Natural killer cell (primary cell): ENCODE measurements around the gene C4orf54. TPM values are rescaled to one million over a fixed set of nuclear protein-coding genes. Genes with fewer than 3 reads are reported as not detected.

Source experiments
- ATAC-seq, 3 donors: fragments of 150-1000 bp in 2 of 3; fragments of 200-7000 bp in 1 of 3; cut with Tn5 transposase; 1 replicate in 1 of 3; 2 replicates in 2 of 3; pipeline ENCODE4 v1.10.0; 2021; ENCODE audit warnings: mild to moderate bottlenecking in 2 of 3, moderate library complexity in 2 of 3
- DNase-seq, 2 donors: peaks; one replicate each; pipeline versions ENCODE4 v3.0.0 to v3.0.0-alpha.2; 2013 to 2021; ENCODE audit warnings: mixed read lengths in 1 of 2
- H3K27ac ChIP-seq: one replicate; pipeline ENCODE4 v1.5.1; 2013; ENCODE audit warnings: mild to moderate bottlenecking, low read length
- H3K27me3 ChIP-seq: one replicate; pipeline ENCODE4 v1.6.1; 2013; ENCODE audit warnings: low read length; ENCODE audit not compliant: control insufficient read depth, insufficient read depth
- H3K36me3 ChIP-seq: one replicate; pipeline ENCODE4 v1.6.1; 2013; ENCODE audit warnings: low read length; ENCODE audit not compliant: control insufficient read depth, insufficient read depth
- H3K4me1 ChIP-seq: one replicate; pipeline ENCODE4 v1.6.1; 2013; ENCODE audit warnings: low read length; ENCODE audit not compliant: control insufficient read depth, insufficient read depth
- H3K4me3 ChIP-seq: one replicate; pipeline ENCODE4 v1.5.1; 2013; ENCODE audit warnings: low read length
- H3K9me3 ChIP-seq: one replicate; pipeline ENCODE4 v1.6.1; 2013; ENCODE audit warnings: low read length; ENCODE audit not compliant: control insufficient read depth, insufficient read depth
- H3K27ac Mint-ChIP-seq, 2 donors: one replicate each; pipeline ENCODE4 v1.8.0; 2022; ENCODE audit warnings: mild to moderate bottlenecking in 2 of 2, mixed read lengths in 2 of 2, moderate library complexity in 1 of 2
- H3K27me3 Mint-ChIP-seq, 2 donors: one replicate each; pipeline ENCODE4 v1.8.0; 2022; ENCODE audit warnings: low read depth in 2 of 2, mixed read lengths in 2 of 2
- H3K36me3 Mint-ChIP-seq: one replicate; pipeline ENCODE4 v1.8.0; 2022; ENCODE audit warnings: mixed read lengths
- H3K4me1 Mint-ChIP-seq, 2 donors: one replicate each; pipeline ENCODE4 v1.8.0; 2022; ENCODE audit warnings: mixed read lengths in 2 of 2
- H3K4me3 Mint-ChIP-seq: one replicate; pipeline ENCODE4 v1.8.0; 2022; ENCODE audit warnings: mild to moderate bottlenecking, moderate library complexity, mixed read lengths
- H3K9me3 Mint-ChIP-seq, 2 donors: one replicate each; pipeline ENCODE4 v1.8.0; 2022; ENCODE audit warnings: mixed read lengths in 2 of 2
- WGBS: methylation state at CpG from one replicate; pipeline ENCODE4 v1.1.7; 2013; ENCODE audit warnings: missing lambda C conversion rate; ENCODE audit not compliant: insufficient coverage; 5-methylcytosine and 5-hydroxymethylcytosine counted together
- intact Hi-C: fragments of 100-400 bp; cut with micrococcal nuclease; formaldehyde crosslinking; loops from one replicate; pipeline ENCODE4 v1.14.2; 2022
- total RNA-seq, 4 donors: library from RNA; stranded (reverse); fragments of 120-200 nt in 1 of 4; gene quantifications; one replicate each; pipeline versions ENCODE4 v1.2.3 to v1.2.4, GENCODE V29; 2013 to 2022
- TF ChIP-seq, protein P1 (sequence below): fragments of 200-600 bp; IDR thresholded peaks from one replicate; pipeline ENCODE4 v1.8.0; 2022; ENCODE audit warnings: antibody characterized with exemption

The C4orf54 gene
- total RNA-seq, 3 donors from 2014 or later (not counting 1 experiment from before 2014, with no cell fraction given): not detected

DNA sequence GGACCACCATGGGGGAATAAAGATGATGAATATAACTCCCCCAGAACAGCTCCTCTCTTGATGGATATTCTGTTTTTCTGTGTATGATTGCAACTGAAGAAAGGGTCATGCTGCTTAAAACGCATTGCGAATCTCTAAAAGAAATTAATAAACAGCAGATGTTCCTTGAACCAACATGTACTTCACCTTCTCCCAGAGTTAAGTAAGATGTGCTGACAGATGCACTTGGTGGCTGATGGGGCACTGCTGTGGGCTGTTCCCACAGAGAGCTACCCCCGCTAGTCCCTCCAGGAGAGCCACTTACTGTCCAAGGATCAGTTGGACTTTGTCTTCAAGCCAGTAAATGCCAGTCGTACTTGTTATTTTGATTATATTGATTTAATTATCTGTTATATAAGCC, 26.3 kb upstream of the C4orf54 start:
- ATAC-seq (no peak), DNase-seq (no peak)
- Histone ChIP-seq H3K4me1 (no peaks in the 10 kb centered on the region), H3K36me3 (no peaks in the 10 kb centered on the region), H3K9me3 (no peaks in the 10 kb centered on the region), H3K27me3 (no peaks in the 10 kb centered on the region), H3K27ac (no peak overlapping the region), H3K4me3 (no peak overlapping the region)
- Mint-ChIP-seq H3K27ac (no peak overlapping the region), H3K4me3 (no peak overlapping the region), H3K36me3 (no peaks in the 10 kb centered on the region), H3K9me3 (peaks cover 0 to 5% of the 10 kb centered on the region in 2 donors), H3K27me3 (peaks cover 0 to 4% of the 10 kb centered on the region in 2 donors), H3K4me1 (no peaks in the 10 kb centered on the region)
- TF ChIP-seq, protein P1, sequence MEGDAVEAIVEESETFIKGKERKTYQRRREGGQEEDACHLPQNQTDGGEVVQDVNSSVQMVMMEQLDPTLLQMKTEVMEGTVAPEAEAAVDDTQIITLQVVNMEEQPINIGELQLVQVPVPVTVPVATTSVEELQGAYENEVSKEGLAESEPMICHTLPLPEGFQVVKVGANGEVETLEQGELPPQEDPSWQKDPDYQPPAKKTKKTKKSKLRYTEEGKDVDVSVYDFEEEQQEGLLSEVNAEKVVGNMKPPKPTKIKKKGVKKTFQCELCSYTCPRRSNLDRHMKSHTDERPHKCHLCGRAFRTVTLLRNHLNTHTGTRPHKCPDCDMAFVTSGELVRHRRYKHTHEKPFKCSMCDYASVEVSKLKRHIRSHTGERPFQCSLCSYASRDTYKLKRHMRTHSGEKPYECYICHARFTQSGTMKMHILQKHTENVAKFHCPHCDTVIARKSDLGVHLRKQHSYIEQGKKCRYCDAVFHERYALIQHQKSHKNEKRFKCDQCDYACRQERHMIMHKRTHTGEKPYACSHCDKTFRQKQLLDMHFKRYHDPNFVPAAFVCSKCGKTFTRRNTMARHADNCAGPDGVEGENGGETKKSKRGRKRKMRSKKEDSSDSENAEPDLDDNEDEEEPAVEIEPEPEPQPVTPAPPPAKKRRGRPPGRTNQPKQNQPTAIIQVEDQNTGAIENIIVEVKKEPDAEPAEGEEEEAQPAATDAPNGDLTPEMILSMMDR: no peak
- intact Hi-C loops: no loop called here
- 97% methylated on average over 2 of the region's 4 CpGs for WGBS

- no peak overlapping the region for H3K27ac Mint-ChIP-seq
- no peak for ATAC-seq
- H3K4me3 Mint-ChIP-seq: no peak overlapping the region
- Histone ChIP-seq H3K9me3 (no peaks in the 10 kb centered on the region), H3K27me3 (no peaks in the 10 kb centered on the region), H3K27ac (no peak overlapping the region), H3K36me3 (no peaks in the 10 kb centered on the region), H3K4me3 (no peak overlapping the region), H3K4me1 (no peaks in the 10 kb centered on the region)
- H3K4me1 Mint-ChIP-seq: no peaks in the 10 kb centered on the region
- WGBS: 82% methylated on average over 1 of the region's 1 CpG
- H3K27me3 Mint-ChIP-seq: peaks cover 0 to 4% of the 10 kb centered on the region in 2 donors
- intact Hi-C loops: no loop called here
- TF ChIP-seq, protein P1: no peak
- no peak for DNase-seq
- H3K36me3 Mint-ChIP-seq: no peaks in the 10 kb centered on the region
- H3K9me3 Mint-ChIP-seq: peaks cover 0 to 4% of the 10 kb centered on the region in 2 donors
Observed at GRCh38 chr4:99679976-99680375, 22.3 kb upstream of the C4orf54 start.

- Mint-ChIP-seq H3K36me3 (no peaks in the 10 kb centered on the region), H3K4me3 (no peak overlapping the region), H3K27ac (no peak overlapping the region), H3K9me3 (peaks cover 0 to 5% of the 10 kb centered on the region in 2 donors), H3K4me1 (no peaks in the 10 kb centered on the region), H3K27me3 (peaks cover 0 to 4% of the 10 kb centered on the region in 2 donors)
- Histone ChIP-seq H3K9me3 (no peaks in the 10 kb centered on the region), H3K4me3 (no peak overlapping the region), H3K27ac (no peak overlapping the region), H3K36me3 (no peaks in the 10 kb centered on the region), H3K4me1 (no peaks in the 10 kb centered on the region), H3K27me3 (no peaks in the 10 kb centered on the region)
- WGBS: 76% methylated on average over 4 of the region's 4 CpGs
- TF ChIP-seq, protein P1: no peak
- DNase-seq (no peak), ATAC-seq (no peak)
- intact Hi-C loops: no loop called here
Observed at GRCh38 chr4:99679204-99679603, 21.6 kb upstream of the C4orf54 start.

- ATAC-seq (no peak), DNase-seq (no peak)
- Mint-ChIP-seq H3K4me3 (no peak overlapping the region), H3K9me3 (peaks cover 12 to 13% of the 10 kb centered on the region in 2 donors), H3K4me1 (no peaks in the 10 kb centered on the region), H3K27me3 (no peaks in the 10 kb centered on the region), H3K27ac (no peak overlapping the region), H3K36me3 (peaks cover 17% of the 10 kb centered on the region)
- H3K27ac ChIP-seq: no peak overlapping the region
- 84% methylated on average over 1 of the region's 1 CpG for WGBS
- intact Hi-C loops: no loop called here
- no peaks in the 10 kb centered on the region for H3K9me3 ChIP-seq
- no peaks in the 10 kb centered on the region for H3K4me1 ChIP-seq
- no peaks in the 10 kb centered on the region for H3K36me3 ChIP-seq
- TF ChIP-seq, protein P1: no peak
- H3K4me3 ChIP-seq: no peak overlapping the region
- no peaks in the 10 kb centered on the region for H3K27me3 ChIP-seq
Observed at GRCh38 chr4:99677161-99677560, 19.5 kb upstream of the C4orf54 start.
